HEK293 (cell line): ENCODE data around the gene SHE.

Source experiments
- PBX3 ChIP-seq: sonication (generic); formaldehyde crosslinking; IDR thresholded peaks from 2 replicates; pipeline ENCODE4 v1.8.1; 2022; ENCODE audit warnings: mild to moderate bottlenecking, moderate library complexity, missing genetic modification reagents
- TCF7L2 ChIP-seq: IDR thresholded peaks from 2 replicates; pipeline ENCODE4 v1.6.1; 2011; ENCODE audit warnings: low read depth, mild to moderate bottlenecking, inconsistent platforms, low read length, moderate library complexity, borderline replicate concordance
- TSHZ1 ChIP-seq: fragments of 450-650 bp; formaldehyde crosslinking; IDR thresholded peaks from 2 replicates; pipeline ENCODE4 v1.5.1; 2016; ENCODE audit warnings: missing biosample characterization, missing genetic modification characterization, borderline replicate concordance
- ZNF169 ChIP-seq: fragments of 450-650 bp; formaldehyde crosslinking; IDR thresholded peaks from 2 replicates; pipeline ENCODE4 v1.5.1; 2016; ENCODE audit warnings: missing biosample characterization, missing genetic modification characterization
- ZNF221 ChIP-seq: fragments of 450-650 bp; formaldehyde crosslinking; IDR thresholded peaks from 2 replicates; pipeline ENCODE4 v1.5.1; 2017; ENCODE audit warnings: missing biosample characterization, missing genetic modification characterization, borderline replicate concordance
- ZNF23 ChIP-seq: fragments of 450-650 bp; formaldehyde crosslinking; IDR thresholded peaks from 2 replicates; pipeline ENCODE4 v1.5.1; 2016; ENCODE audit warnings: missing biosample characterization, missing genetic modification characterization, borderline replicate concordance
- ZNF274 ChIP-seq, 2 experiments: fragments of 200-500 bp in 1 of 2; fragments of 450-650 bp in 1 of 2; sonication (Bioruptor generic) in 1 of 2; formaldehyde crosslinking in 1 of 2; IDR thresholded peaks; 2 replicates each; pipeline versions ENCODE4 v1.5.1 to v1.6.1; 2014 to 2016; ENCODE audit warnings: borderline replicate concordance in 1 of 2, inconsistent platforms in 1 of 2, low read length in 1 of 2, missing biosample characterization in 1 of 2, missing genetic modification characterization in 1 of 2
- ZNF292 ChIP-seq: fragments of 450-650 bp; formaldehyde crosslinking; IDR thresholded peaks from 2 replicates; pipeline ENCODE4 v1.5.1; 2016; ENCODE audit warnings: low read depth, missing biosample characterization, missing genetic modification characterization, borderline replicate concordance
- ZNF398 ChIP-seq: fragments of 450-650 bp; formaldehyde crosslinking; IDR thresholded peaks from 2 replicates; pipeline ENCODE4 v1.5.1; 2017; ENCODE audit warnings: missing biosample characterization, missing genetic modification characterization
- ZNF404 ChIP-seq: fragments of 450-650 bp; formaldehyde crosslinking; IDR thresholded peaks from 2 replicates; pipeline ENCODE4 v1.5.1; 2017; ENCODE audit warnings: missing biosample characterization, missing genetic modification characterization
- TF ChIP-seq, protein P1 (sequence below): fragments of 450-650 bp; formaldehyde crosslinking; IDR thresholded peaks from 2 replicates; pipeline ENCODE4 v1.5.1; 2016; ENCODE audit warnings: missing biosample characterization, missing genetic modification characterization
- TF ChIP-seq, protein P2 (sequence below): fragments of 450-650 bp; formaldehyde crosslinking; IDR thresholded peaks from 2 replicates; pipeline ENCODE4 v1.5.1; 2016; ENCODE audit warnings: missing biosample characterization, missing genetic modification characterization
- TF ChIP-seq, protein P3 (sequence below): fragments of 450-650 bp; IDR thresholded peaks from 2 replicates; pipeline ENCODE4 v1.5.1; 2018; ENCODE audit warnings: missing biosample characterization, missing genetic modification characterization
- TF ChIP-seq, protein P4 (sequence below): fragments of 450-650 bp; formaldehyde crosslinking; conservative IDR thresholded peaks from 2 replicates; pipeline ENCODE4 v1.5.1; 2016; ENCODE audit warnings: low read depth, missing biosample characterization, missing genetic modification characterization

- TF ChIP-seq ZNF274 (IDR thresholded peaks at IDR 0.05; ENCODE audit: low read length) (no peak), ZNF274 (tag by site-specific recombination; IDR thresholded peaks at IDR 0.05; ENCODE audit: borderline replicate concordance) (no peak), TCF7L2 (no peak), ZNF292 (tag by site-specific recombination) (no peak), ZNF398 (tag by site-specific recombination) (no peak), ZNF169 (tag by site-specific recombination) (no peak), TSHZ1 (tag by site-specific recombination) (no peak), ZNF23 (tag by site-specific recombination) (no peak), PBX3 (CRISPR knock-in tag) (no peak), ZNF221 (tag by site-specific recombination) (no peak), ZNF404 (tag by site-specific recombination) (no peak)
- TF ChIP-seq, protein P1, sequence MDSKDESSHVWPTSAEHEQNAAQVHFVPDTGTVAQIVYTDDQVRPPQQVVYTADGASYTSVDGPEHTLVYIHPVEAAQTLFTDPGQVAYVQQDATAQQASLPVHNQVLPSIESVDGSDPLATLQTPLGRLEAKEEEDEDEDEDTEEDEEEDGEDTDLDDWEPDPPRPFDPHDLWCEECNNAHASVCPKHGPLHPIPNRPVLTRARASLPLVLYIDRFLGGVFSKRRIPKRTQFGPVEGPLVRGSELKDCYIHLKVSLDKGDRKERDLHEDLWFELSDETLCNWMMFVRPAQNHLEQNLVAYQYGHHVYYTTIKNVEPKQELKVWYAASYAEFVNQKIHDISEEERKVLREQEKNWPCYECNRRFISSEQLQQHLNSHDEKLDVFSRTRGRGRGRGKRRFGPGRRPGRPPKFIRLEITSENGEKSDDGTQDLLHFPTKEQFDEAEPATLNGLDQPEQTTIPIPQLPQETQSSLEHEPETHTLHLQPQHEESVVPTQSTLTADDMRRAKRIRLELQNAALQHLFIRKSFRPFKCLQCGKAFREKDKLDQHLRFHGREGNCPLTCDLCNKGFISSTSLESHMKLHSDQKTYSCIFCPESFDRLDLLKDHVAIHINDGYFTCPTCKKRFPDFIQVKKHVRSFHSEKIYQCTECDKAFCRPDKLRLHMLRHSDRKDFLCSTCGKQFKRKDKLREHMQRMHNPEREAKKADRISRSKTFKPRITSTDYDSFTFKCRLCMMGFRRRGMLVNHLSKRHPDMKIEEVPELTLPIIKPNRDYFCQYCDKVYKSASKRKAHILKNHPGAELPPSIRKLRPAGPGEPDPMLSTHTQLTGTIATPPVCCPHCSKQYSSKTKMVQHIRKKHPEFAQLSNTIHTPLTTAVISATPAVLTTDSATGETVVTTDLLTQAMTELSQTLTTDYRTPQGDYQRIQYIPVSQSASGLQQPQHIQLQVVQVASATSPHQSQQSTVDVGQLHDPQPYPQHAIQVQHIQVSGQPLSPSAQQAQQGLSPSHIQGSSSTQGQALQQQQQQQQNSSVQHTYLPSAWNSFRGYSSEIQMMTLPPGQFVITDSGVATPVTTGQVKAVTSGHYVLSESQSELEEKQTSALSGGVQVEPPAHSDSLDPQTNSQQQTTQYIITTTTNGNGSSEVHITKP (tag by site-specific recombination) = no peak
- TF ChIP-seq, protein P2, sequence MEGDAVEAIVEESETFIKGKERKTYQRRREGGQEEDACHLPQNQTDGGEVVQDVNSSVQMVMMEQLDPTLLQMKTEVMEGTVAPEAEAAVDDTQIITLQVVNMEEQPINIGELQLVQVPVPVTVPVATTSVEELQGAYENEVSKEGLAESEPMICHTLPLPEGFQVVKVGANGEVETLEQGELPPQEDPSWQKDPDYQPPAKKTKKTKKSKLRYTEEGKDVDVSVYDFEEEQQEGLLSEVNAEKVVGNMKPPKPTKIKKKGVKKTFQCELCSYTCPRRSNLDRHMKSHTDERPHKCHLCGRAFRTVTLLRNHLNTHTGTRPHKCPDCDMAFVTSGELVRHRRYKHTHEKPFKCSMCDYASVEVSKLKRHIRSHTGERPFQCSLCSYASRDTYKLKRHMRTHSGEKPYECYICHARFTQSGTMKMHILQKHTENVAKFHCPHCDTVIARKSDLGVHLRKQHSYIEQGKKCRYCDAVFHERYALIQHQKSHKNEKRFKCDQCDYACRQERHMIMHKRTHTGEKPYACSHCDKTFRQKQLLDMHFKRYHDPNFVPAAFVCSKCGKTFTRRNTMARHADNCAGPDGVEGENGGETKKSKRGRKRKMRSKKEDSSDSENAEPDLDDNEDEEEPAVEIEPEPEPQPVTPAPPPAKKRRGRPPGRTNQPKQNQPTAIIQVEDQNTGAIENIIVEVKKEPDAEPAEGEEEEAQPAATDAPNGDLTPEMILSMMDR (tag by site-specific recombination) = no peak
- TF ChIP-seq, protein P3, sequence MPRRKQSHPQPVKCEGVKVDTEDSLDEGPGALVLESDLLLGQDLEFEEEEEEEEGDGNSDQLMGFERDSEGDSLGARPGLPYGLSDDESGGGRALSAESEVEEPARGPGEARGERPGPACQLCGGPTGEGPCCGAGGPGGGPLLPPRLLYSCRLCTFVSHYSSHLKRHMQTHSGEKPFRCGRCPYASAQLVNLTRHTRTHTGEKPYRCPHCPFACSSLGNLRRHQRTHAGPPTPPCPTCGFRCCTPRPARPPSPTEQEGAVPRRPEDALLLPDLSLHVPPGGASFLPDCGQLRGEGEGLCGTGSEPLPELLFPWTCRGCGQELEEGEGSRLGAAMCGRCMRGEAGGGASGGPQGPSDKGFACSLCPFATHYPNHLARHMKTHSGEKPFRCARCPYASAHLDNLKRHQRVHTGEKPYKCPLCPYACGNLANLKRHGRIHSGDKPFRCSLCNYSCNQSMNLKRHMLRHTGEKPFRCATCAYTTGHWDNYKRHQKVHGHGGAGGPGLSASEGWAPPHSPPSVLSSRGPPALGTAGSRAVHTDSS (tag by site-specific recombination) = no peak
- TF ChIP-seq, protein P4, sequence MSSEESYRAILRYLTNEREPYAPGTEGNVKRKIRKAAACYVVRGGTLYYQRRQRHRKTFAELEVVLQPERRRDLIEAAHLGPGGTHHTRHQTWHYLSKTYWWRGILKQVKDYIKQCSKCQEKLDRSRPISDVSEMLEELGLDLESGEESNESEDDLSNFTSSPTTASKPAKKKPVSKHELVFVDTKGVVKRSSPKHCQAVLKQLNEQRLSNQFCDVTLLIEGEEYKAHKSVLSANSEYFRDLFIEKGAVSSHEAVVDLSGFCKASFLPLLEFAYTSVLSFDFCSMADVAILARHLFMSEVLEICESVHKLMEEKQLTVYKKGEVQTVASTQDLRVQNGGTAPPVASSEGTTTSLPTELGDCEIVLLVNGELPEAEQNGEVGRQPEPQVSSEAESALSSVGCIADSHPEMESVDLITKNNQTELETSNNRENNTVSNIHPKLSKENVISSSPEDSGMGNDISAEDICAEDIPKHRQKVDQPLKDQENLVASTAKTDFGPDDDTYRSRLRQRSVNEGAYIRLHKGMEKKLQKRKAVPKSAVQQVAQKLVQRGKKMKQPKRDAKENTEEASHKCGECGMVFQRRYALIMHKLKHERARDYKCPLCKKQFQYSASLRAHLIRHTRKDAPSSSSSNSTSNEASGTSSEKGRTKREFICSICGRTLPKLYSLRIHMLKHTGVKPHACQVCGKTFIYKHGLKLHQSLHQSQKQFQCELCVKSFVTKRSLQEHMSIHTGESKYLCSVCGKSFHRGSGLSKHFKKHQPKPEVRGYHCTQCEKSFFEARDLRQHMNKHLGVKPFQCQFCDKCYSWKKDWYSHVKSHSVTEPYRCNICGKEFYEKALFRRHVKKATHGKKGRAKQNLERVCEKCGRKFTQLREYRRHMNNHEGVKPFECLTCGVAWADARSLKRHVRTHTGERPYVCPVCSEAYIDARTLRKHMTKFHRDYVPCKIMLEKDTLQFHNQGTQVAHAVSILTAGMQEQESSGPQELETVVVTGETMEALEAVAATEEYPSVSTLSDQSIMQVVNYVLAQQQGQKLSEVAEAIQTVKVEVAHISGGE (tag by site-specific recombination) = no peak
Observed at GRCh38 chr1:154499446-154499845, 2.8 kb downstream of the SHE start.
